ENCODE measurements around the gene CCDC15. TPM values are rescaled to one million over a fixed set of nuclear protein-coding genes. Genes with fewer than 3 reads are reported as not detected.
A peak's percentile ranks its signal among the peaks of the same experiment; 100 is the strongest.

The CCDC15 gene
- total RNA-seq, 4 donors from 2014 or later: 0.69 to 1.7 (median 1.3) TPM

DNA sequence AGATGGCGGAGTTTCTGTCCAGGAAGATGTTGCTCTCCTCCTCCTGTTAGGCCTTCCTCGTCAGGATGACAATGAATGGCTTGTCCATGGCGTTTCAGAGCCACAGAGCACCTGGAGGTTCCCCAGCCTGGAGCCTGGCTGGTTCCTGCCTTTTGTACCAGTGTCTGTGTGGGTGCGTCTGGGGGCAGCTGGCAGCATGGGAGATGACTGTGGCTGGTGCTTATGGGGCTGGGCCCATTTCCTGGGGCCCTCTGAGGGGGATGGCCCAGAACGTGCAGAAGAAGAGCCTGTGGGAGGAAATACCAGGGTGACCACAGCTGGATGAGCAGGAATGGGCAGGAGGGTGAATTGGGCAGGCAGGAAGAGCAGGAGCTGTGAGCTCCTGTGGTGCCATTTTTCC lies 115.8 kb downstream of the CCDC15 start:
- TF ChIP-seq EP300 (IDR thresholded peaks at IDR 0.05) (no peak), POLR2AphosphoS5 (IDR thresholded peaks at IDR 0.05) (no peak), POLR2A (IDR thresholded peaks at IDR 0.05) (no peak)
- TF ChIP-seq, protein P1, sequence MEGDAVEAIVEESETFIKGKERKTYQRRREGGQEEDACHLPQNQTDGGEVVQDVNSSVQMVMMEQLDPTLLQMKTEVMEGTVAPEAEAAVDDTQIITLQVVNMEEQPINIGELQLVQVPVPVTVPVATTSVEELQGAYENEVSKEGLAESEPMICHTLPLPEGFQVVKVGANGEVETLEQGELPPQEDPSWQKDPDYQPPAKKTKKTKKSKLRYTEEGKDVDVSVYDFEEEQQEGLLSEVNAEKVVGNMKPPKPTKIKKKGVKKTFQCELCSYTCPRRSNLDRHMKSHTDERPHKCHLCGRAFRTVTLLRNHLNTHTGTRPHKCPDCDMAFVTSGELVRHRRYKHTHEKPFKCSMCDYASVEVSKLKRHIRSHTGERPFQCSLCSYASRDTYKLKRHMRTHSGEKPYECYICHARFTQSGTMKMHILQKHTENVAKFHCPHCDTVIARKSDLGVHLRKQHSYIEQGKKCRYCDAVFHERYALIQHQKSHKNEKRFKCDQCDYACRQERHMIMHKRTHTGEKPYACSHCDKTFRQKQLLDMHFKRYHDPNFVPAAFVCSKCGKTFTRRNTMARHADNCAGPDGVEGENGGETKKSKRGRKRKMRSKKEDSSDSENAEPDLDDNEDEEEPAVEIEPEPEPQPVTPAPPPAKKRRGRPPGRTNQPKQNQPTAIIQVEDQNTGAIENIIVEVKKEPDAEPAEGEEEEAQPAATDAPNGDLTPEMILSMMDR (IDR thresholded peaks at IDR 0.05): no peak
- H3K4me1 ChIP-seq: peaks cover 0 to 13% (median 3%) of the 10 kb centered on the region in 3 donors
- H3K27me3 ChIP-seq: peaks cover 56% of the 10 kb centered on the region
- ATAC-seq: no peak
- no peaks in the 10 kb centered on the region for H3K36me3 ChIP-seq
- H3K4me3 ChIP-seq: no peak overlapping the region
- peak overlapping the region in 3 of 4 donors; percentile 41 to 62 (median 51) for H3K27ac ChIP-seq
- H3K9me3 ChIP-seq: no peaks in the 10 kb centered on the region
- WGBS, 2 donors (ENCODE audit: low coverage in 1 of 2): 58% methylated on average over 2 of the region's 5 CpGs; no CpG with 5 or more reads in 1 of the 2 donors

DNA sequence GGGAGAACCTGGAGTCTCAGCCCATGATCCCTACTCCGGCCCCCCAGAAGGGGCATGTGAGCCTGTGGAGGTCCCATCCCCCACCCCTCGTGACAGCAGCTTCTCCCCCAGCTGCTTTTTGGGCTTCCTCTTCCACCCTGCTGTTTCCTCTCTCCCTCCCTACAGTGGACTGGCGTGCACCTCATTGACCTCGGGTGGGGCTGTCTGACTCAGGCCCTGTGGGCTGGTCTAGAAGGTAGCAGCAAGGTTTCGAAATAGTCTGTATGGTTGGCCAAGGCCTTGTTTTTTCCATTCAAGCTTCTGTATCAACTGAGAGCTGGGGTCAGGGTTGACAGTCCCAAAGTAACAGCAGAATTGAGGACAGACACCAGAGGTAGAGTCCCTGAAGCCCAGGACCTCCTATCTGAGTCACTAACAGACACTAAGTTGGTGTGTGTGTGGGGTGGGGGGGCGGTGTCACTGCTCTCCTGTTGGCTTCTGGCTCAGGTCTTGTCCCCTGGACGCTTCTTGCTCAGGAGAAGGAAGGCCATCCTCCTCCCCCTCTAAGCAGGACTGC lies 116.8 kb downstream of the CCDC15 start:
- TF ChIP-seq EP300 (IDR thresholded peaks at IDR 0.05) (no peak), POLR2A (IDR thresholded peaks at IDR 0.05) (no peak), POLR2AphosphoS5 (IDR thresholded peaks at IDR 0.05) (no peak)
- TF ChIP-seq, protein P1 (IDR thresholded peaks at IDR 0.05): no peak
- no peaks in the 10 kb centered on the region for H3K9me3 ChIP-seq
- peak overlapping the region in 3 of 4 donors; percentile 41 to 62 (median 51) for H3K27ac ChIP-seq
- no peak overlapping the region for H3K4me3 ChIP-seq
- peaks cover 66% of the 10 kb centered on the region for H3K27me3 ChIP-seq
- peak; percentile 89 for ATAC-seq
- 41 to 63% methylated on average over 1 to 5 of the region's 7 CpGs for WGBS, 2 donors (ENCODE audit: low coverage in 1 of 2)
- H3K4me1 ChIP-seq: peaks cover 0 to 13% (median 3%) of the 10 kb centered on the region in 3 donors
- no peaks in the 10 kb centered on the region for H3K36me3 ChIP-seq

DNA sequence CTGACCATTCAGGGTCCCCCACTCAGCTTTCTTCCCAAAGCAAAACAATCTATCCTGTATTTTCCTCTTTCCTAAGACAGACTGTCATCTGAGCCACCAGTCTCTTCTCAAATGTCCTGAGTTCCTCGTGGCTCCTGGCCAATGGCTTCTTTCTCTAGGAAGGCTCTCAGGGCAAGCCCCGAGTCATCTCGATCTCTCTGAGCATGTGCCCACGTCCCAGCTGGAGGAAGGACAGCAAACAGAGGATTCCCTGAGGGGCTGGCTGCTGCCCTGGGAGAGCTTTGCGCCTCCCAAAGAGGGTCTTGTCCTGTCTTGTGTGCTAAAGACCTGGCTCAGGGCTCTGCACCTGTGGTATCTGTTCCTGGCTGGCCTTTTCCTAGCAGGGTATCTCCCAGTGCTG lies 117.4 kb downstream of the CCDC15 start:
- whole genome bisulfite sequencing, 2 donors (ENCODE audit: low coverage in 1 of 2): 20 to 59% methylated on average over 1 to 3 of the region's 5 CpGs
- ATAC-seq: no peak
- Histone ChIP-seq H3K4me1 (peaks cover 0 to 13% (median 3%) of the 10 kb centered on the region in 3 donors), H3K36me3 (no peaks in the 10 kb centered on the region), H3K27ac (peak overlapping the region in 2 of 4 donors; percentile 17 to 47), H3K27me3 (peaks cover 72% of the 10 kb centered on the region), H3K9me3 (no peaks in the 10 kb centered on the region), H3K4me3 (no peak overlapping the region)
- no peak for TF ChIP-seq POLR2A (IDR thresholded peaks at IDR 0.05)
- TF ChIP-seq, protein P1 (IDR thresholded peaks at IDR 0.05): no peak
- TF ChIP-seq POLR2AphosphoS5 (IDR thresholded peaks at IDR 0.05): no peak
- TF ChIP-seq EP300 (IDR thresholded peaks at IDR 0.05): no peak

- H3K9me3 ChIP-seq: no peaks in the 10 kb centered on the region
- whole genome bisulfite sequencing, 2 donors (ENCODE audit: low coverage in 1 of 2): 77 to 100% methylated on average over 1 to 4 of the region's 6 CpGs
- ATAC-seq: no peak
These were observed 117.8 kb downstream of the CCDC15 start for GRCh38 chr11:125071846-125072217.

More at GRCh38 chr11:125071846-125072217, 117.8 kb downstream of the CCDC15 start:
- peaks cover 76% of the 10 kb centered on the region for H3K27me3 ChIP-seq
- H3K4me3 ChIP-seq: no peak overlapping the region
- no peaks in the 10 kb centered on the region for H3K36me3 ChIP-seq
- H3K4me1 ChIP-seq: peaks cover 0 to 13% (median 3%) of the 10 kb centered on the region in 3 donors
- TF ChIP-seq, protein P1 (IDR thresholded peaks at IDR 0.05): no peak
- no peak for TF ChIP-seq POLR2A (IDR thresholded peaks at IDR 0.05)
- no peak for TF ChIP-seq POLR2AphosphoS5 (IDR thresholded peaks at IDR 0.05)
- TF ChIP-seq EP300 (IDR thresholded peaks at IDR 0.05): no peak
- peak overlapping the region in 2 of 4 donors; percentile 17 to 47 for H3K27ac ChIP-seq
